Activated T-helper 17 cell treated with anti-CD3 and anti-CD28 coated beads, Interleukin-2, amount 50 U/mL, for 72 hours (primary cell): ENCODE measurements around the gene UACA. TPM values are rescaled to one million over a fixed set of nuclear protein-coding genes. Genes with fewer than 3 reads are reported as not detected.
A peak's percentile ranks its signal among the peaks of the same experiment; 100 is the strongest.

Experiments
- ATAC-seq: fragments of 150-1000 bp; cut with Tn5 transposase; replicated peaks from 2 replicates; pipeline ENCODE4 v1.10.0; 2021; ENCODE audit warnings: mild to moderate bottlenecking, moderate library complexity
- H3K27ac Mint-ChIP-seq: one replicate; pipeline ENCODE4 v1.8.0; 2022; ENCODE audit warnings: mixed read lengths
- H3K27me3 Mint-ChIP-seq: one replicate; pipeline ENCODE4 v1.8.0; 2022; ENCODE audit warnings: mixed read lengths
- H3K36me3 Mint-ChIP-seq: one replicate; pipeline ENCODE4 v1.8.0; 2022; ENCODE audit warnings: low read depth, mild to moderate bottlenecking, mixed read lengths
- H3K4me1 Mint-ChIP-seq: one replicate; pipeline ENCODE4 v1.8.0; 2022; ENCODE audit warnings: mixed read lengths
- H3K4me3 Mint-ChIP-seq: one replicate; pipeline ENCODE4 v1.8.0; 2022; ENCODE audit warnings: mild to moderate bottlenecking, mixed read lengths
- H3K9me3 Mint-ChIP-seq: one replicate; pipeline ENCODE4 v1.8.0; 2022; ENCODE audit warnings: mixed read lengths
- total RNA-seq, 2 donors: library from RNA; stranded (reverse); gene quantifications; one replicate each; pipeline ENCODE4 v1.2.3, GENCODE V29; 2022

UACA gene
- total RNA-seq, 2 donors from 2014 or later: 2.0 to 3.4 TPM

DNA sequence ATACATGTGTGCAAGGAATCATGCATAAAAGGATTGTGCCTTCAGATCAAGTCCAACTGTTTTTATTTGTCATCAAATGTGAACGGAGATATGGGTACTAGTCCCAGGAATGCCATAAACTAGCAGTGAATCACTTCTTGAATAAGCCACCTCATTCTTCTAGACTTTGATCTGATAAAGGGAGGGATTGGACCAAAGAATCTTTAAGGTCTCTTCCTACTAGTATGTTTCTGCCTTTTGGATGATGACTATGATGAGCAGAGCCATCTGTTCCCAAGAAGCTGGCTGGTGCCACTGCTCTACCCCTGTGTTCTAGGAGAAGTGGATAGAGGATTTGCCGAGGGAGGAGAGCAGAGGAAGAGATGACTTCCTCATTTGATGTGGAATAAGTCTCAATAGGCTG, 28.8 kb upstream of the UACA start:
- peaks cover 3% of the 10 kb centered on the region for H3K27me3 Mint-ChIP-seq
- H3K27ac Mint-ChIP-seq: no peak overlapping the region
- ATAC-seq: no peak
- H3K4me3 Mint-ChIP-seq: no peak overlapping the region
- H3K36me3 Mint-ChIP-seq: no peaks in the 10 kb centered on the region
- no peaks in the 10 kb centered on the region for H3K4me1 Mint-ChIP-seq
- no peaks in the 10 kb centered on the region for H3K9me3 Mint-ChIP-seq

DNA sequence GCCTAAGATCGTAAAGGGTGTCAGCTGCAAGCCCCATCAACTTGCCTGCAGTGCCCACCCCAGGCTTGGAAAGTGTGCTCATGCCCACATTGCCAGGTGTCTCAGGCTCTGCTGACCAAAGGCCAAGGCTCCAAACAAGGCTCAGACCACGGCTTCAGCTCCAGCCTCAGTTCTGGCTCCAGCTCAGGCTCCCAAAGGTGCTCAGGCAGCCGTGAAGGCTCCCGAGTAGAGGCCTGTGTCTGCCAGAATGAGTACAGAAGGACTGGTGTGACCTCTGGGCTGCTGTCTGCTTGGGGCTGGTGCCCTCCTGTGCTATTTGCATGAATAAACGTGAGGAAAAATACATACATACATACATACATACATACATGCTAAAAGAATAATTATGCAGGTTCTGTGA, 27.9 kb upstream of the UACA start:
- H3K4me1 Mint-ChIP-seq: no peaks in the 10 kb centered on the region
- H3K4me3 Mint-ChIP-seq: no peak overlapping the region
- no peaks in the 10 kb centered on the region for H3K9me3 Mint-ChIP-seq
- peaks cover 3% of the 10 kb centered on the region for H3K27me3 Mint-ChIP-seq
- no peak for ATAC-seq
- H3K36me3 Mint-ChIP-seq: no peaks in the 10 kb centered on the region
- no peak overlapping the region for H3K27ac Mint-ChIP-seq

DNA sequence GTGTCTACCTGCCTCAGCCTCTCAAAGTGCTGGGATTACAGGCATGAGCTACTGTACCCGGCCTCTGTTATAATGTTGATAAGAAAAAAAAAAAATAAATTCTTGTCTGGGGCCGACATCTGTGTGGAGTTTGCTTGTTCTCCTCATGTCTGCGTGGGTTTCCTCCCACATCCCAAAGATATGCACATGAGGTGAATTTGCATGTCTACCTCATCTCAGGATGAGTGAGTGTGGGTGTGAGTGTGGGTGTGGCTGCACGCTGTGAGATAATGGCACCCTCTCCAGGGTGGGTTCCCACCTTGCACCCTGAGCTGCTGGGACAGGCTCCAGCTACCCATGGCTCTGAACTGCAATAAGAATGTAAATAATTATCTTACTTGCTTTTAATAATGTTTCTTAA, 25.9 kb upstream of the UACA start:
- peaks cover 8% of the 10 kb centered on the region for H3K27me3 Mint-ChIP-seq
- H3K4me1 Mint-ChIP-seq: no peaks in the 10 kb centered on the region
- no peak for ATAC-seq

DNA sequence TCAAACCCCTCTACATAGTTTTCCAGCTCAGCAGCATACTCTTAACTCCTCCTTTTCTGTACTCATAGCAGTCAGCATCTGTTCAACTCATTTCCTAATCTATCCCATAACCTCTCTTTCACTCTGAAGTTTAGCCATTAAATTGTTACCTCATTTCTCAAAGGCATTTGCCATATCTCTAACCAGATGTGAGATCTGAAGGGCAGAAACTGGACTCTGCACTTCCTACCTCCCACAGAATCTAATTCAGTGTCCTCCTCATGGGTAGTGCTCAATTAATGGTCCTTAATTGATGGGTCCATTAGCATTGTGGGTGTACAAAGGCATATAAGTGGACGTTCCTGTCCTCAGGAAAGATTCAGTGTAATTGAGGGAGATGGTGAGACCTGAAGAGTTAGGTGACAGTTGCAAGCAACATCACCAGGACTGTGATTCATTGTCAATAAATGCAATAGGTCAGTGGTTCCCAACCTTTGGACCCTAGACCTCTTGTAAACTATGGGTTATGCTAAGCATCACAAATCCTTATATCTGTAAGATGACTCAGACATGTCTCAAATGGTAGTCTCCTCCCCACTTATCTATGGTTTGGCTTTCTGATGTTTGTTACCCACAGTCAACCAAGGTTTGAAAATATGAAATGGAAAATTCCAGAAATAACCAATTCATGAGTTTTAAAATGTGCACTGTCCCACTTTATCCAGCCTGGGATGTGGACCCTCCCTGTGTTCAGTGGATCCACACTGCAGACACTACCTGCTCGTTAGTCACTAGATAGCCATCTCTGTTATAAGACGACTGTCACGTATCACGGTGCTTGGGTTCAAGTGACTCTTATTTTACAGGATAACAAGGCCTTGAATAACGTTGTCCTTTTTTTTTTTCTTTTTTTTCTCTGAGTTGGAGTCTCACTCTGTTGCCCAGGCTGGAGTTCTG, 25.0 kb upstream of the UACA start:
- peaks cover 8% of the 10 kb centered on the region for H3K27me3 Mint-ChIP-seq
- ATAC-seq: no peak
- H3K4me3 Mint-ChIP-seq: no peak overlapping the region
- no peaks in the 10 kb centered on the region for H3K9me3 Mint-ChIP-seq
- H3K4me1 Mint-ChIP-seq: no peaks in the 10 kb centered on the region
- no peaks in the 10 kb centered on the region for H3K36me3 Mint-ChIP-seq
- no peak overlapping the region for H3K27ac Mint-ChIP-seq

More for the DNA sequence above, 25.9 kb upstream of the UACA start:
- Mint-ChIP-seq H3K36me3 (no peaks in the 10 kb centered on the region), H3K4me3 (no peak overlapping the region), H3K9me3 (no peaks in the 10 kb centered on the region), H3K27ac (no peak overlapping the region)

DNA sequence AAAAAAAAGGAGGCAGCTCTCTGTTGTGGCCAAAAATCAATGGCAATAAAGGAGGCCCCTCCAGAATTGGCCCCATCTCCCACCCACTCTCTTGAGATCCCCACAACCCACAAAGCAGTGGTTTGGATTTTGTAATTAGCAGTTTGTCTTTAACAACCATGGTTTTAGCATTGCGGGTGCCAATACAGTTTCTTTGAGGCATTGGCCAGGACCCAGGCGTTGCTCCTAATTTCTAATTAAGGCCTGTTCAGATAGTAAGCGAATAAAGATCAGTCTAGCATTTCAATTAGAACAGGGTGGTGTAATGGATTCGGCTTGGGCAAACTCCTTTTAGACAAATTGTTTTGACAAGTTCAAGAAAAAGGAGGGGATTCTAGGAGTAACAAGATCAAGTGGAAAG, 23.6 kb upstream of the UACA start:
- peaks cover 4% of the 10 kb centered on the region for H3K27me3 Mint-ChIP-seq
- no peak for ATAC-seq
- no peaks in the 10 kb centered on the region for H3K4me1 Mint-ChIP-seq
- H3K27ac Mint-ChIP-seq: no peak overlapping the region
- H3K4me3 Mint-ChIP-seq: no peak overlapping the region
- no peaks in the 10 kb centered on the region for H3K36me3 Mint-ChIP-seq
- no peaks in the 10 kb centered on the region for H3K9me3 Mint-ChIP-seq

DNA sequence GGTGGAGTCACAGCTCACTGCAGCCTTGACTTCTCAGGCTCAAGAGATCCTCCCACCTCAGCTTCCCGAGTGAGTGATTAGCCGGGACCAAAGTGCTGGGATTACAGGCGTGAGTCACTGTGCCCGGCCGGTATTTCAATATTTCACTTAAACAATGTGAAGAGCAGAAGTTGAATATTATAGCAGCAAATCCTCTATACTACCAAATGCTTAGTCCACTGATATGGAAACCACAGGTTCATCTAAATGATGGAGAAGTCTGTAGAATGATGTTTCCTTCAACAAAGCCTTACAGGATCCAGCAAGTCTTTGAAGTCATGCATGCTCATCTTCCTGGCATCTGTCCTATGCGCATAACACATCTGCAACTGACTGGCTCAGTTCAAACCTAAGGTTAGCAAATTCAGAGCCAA, 20.3 kb upstream of the UACA start:
- peaks cover 13% of the 10 kb centered on the region for H3K27me3 Mint-ChIP-seq
- no peak overlapping the region for H3K27ac Mint-ChIP-seq
- no peaks in the 10 kb centered on the region for H3K36me3 Mint-ChIP-seq
- no peaks in the 10 kb centered on the region for H3K9me3 Mint-ChIP-seq
- ATAC-seq: no peak
- H3K4me1 Mint-ChIP-seq: no peaks in the 10 kb centered on the region
- H3K4me3 Mint-ChIP-seq: no peak overlapping the region

- Mint-ChIP-seq H3K4me3 (no peak overlapping the region), H3K27ac (no peak overlapping the region), H3K4me1 (no peaks in the 10 kb centered on the region), H3K27me3 (peaks cover 13% of the 10 kb centered on the region), H3K9me3 (no peaks in the 10 kb centered on the region), H3K36me3 (no peaks in the 10 kb centered on the region)
- no peak for ATAC-seq
Observed at GRCh38 chr15:70783041-70783440, 19.7 kb upstream of the UACA start.

DNA sequence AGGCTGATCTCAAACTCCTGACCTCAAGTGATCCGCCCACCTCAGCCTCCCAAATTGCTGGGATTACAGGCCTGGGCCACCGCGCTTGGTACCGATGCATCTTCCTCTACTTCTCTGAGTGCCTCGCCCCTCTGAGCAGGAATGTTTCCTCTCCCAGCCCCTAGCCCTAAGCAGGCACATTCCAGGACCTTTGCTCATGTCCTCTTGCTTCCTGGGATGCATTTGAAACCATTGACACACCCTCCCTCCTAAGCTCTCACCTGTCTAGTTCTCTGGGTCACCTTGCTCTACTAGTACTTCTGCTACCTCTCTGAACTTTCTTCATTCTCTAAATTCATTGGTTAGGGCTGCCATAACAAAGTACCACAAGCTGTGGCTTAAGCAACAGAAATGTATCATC, 17.9 kb upstream of the UACA start:
- no peaks in the 10 kb centered on the region for H3K4me1 Mint-ChIP-seq
- H3K9me3 Mint-ChIP-seq: no peaks in the 10 kb centered on the region
- H3K36me3 Mint-ChIP-seq: no peaks in the 10 kb centered on the region
- no peak overlapping the region for H3K27ac Mint-ChIP-seq
- ATAC-seq: no peak
- H3K4me3 Mint-ChIP-seq: no peak overlapping the region
- peaks cover 19% of the 10 kb centered on the region for H3K27me3 Mint-ChIP-seq

DNA sequence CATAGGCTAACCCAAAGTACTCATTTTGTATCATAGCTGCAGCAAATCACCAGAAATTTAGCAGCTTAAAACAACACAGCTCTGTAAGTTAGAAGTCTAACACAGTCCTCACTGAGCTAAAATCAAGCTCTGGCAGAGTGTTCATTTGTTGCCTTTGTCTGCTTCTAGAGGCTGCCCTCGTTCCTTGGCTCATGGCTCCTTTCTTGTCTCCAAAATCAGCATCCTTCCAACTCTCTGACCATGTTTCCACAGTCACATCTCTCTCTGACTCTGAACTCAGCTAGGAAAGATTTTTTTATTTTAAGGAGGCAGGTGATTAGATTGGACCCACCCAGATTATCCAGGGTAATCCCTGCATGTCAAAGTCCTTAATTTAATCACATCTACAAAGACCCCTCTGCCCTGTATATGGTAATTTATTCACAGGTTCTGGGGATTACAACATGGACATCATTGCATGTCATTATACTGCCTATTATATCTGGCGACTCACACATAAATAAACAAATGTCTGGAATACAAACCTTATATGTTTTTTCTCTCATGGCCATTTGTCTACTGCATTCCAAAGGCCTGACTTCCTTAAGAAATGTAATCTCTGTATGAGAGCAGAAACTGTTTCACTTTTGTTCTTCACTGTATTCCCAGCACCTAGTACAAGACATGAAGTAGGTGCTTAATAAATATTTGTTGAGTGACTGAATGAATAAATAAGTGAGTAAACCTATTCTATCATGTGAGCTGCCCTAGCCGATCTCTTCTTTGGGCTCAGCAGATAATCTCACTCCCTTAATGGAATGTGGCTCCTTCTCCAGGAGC, 15.1 kb upstream of the UACA start:
- Mint-ChIP-seq H3K4me3 (no peak overlapping the region), H3K4me1 (no peaks in the 10 kb centered on the region), H3K9me3 (no peaks in the 10 kb centered on the region), H3K27me3 (peaks cover 15% of the 10 kb centered on the region), H3K27ac (no peak overlapping the region), H3K36me3 (no peaks in the 10 kb centered on the region)
- no peak for ATAC-seq

GRCh38 chr15:70777170-70777926, 14.0 kb upstream of the UACA start:
- no peak overlapping the region for H3K4me3 Mint-ChIP-seq
- no peaks in the 10 kb centered on the region for H3K36me3 Mint-ChIP-seq
- peaks cover 20% of the 10 kb centered on the region for H3K27me3 Mint-ChIP-seq
- H3K9me3 Mint-ChIP-seq: no peaks in the 10 kb centered on the region
- no peak for ATAC-seq
- H3K27ac Mint-ChIP-seq: no peak overlapping the region
- no peaks in the 10 kb centered on the region for H3K4me1 Mint-ChIP-seq

DNA sequence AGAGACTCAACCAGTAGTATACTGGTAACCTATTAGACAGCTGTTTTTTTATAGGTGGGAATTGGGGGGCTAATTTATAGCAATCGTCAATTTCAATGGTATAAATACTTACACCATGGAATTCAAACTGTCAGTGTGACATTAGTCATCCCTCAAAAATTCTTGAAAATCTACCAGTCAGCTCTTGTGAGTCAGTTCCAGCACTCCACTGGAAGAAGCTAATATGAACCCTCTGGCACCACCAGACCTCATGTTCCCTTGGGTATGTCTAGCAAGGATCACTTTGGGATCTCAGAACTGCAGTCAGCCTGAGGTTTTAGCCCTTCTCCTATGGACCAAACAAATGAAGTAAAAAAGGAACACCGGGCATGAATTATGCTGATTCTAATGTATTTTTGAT, 11.8 kb upstream of the UACA start:
- ATAC-seq: peak; percentile 24
- Mint-ChIP-seq H3K4me3 (no peak overlapping the region), H3K9me3 (no peaks in the 10 kb centered on the region), H3K36me3 (no peaks in the 10 kb centered on the region), H3K4me1 (no peaks in the 10 kb centered on the region), H3K27me3 (peaks cover 21% of the 10 kb centered on the region), H3K27ac (no peak overlapping the region)

- ATAC-seq: no peak
- Mint-ChIP-seq H3K9me3 (no peaks in the 10 kb centered on the region), H3K36me3 (no peaks in the 10 kb centered on the region), H3K27ac (no peak overlapping the region), H3K4me1 (peaks cover 7% of the 10 kb centered on the region), H3K27me3 (peaks cover 22% of the 10 kb centered on the region), H3K4me3 (no peak overlapping the region)
Observed at GRCh38 chr15:70772402-70772801, 9.0 kb upstream of the UACA start.

DNA sequence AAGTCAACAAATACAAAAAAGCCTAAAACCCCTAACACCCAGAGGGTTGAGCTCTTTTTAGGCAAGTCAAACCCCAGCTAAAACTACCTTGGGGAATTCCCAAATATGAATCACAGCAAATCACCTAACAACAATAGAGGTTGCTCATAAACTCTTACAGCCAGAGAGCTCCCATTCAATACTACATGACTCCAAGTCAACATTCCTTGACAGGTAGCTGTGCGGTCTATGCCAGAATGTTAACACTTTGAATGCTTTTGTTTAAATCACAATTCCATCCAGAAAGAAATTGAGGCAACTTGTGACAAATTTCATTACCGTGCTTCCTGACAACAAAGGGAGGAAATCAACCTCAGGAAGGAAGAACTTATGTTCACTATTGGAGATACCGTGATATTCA, 7.5 kb upstream of the UACA start:
- Mint-ChIP-seq H3K4me3 (no peak overlapping the region), H3K9me3 (no peaks in the 10 kb centered on the region), H3K27ac (no peak overlapping the region), H3K4me1 (peaks cover 7% of the 10 kb centered on the region), H3K27me3 (peaks cover 15% of the 10 kb centered on the region), H3K36me3 (no peaks in the 10 kb centered on the region)
- ATAC-seq: peak; percentile 68

DNA sequence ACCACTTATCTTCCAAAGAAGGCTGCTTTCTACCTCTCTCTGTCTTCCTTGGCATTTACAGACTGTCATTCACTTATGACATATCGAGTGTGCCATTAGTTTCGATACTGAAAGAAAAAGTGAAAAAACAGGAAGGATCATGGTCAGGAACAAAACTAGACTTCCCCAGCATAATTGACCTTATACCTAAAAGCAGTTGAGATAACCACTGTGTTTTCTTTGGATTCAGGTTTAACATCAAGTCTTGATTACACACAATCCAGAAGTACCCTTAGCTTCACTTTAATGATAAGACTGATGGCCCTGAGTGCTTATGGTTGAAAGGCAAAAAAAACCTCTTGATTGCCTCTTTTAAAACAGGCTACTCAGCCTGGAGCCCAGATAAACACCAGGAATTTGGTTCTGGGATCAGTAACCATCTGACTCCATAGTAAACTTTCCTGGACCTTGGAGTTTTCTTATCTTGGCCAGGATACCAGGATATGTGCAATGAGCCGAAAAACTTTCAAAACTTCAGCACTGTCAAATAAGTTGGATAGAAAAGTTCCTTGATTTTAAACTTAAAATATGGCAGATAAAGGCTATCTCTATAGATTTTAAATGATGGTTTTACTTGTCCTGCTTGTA, 5.0 kb upstream of the UACA start:
- H3K27me3 Mint-ChIP-seq: peaks cover 28% of the 10 kb centered on the region

More for the DNA sequence above, 5.0 kb upstream of the UACA start:
- H3K36me3 Mint-ChIP-seq: no peaks in the 10 kb centered on the region
- H3K4me1 Mint-ChIP-seq: peaks cover 13% of the 10 kb centered on the region
- H3K9me3 Mint-ChIP-seq: peaks cover 3% of the 10 kb centered on the region
- no peak overlapping the region for H3K27ac Mint-ChIP-seq
- H3K4me3 Mint-ChIP-seq: no peak overlapping the region
- no peak for ATAC-seq
